Stomach (tissue), 4 donors: ENCODE results near the gene PAK6.

ENCODE experiments used
- EP300 ChIP-seq: sonication (generic); formaldehyde crosslinking; IDR thresholded peaks from one replicate; pipeline ENCODE4 v1.6.1; 2017; ENCODE audit warnings: antibody characterized with exemption
- POLR2A ChIP-seq, 4 donors: fragments of 450-650 bp; IDR thresholded peaks; one replicate each; pipeline ENCODE4 v1.6.1; 2016; ENCODE audit warnings: antibody characterized with exemption in 4 of 4, control low read depth in 2 of 4, mild to moderate bottlenecking in 1 of 4, moderate library complexity in 1 of 4
- TF ChIP-seq, protein P1 (sequence below), 7 experiments: fragments of 450-650 bp in 4 of 7; fragments of 200-600 bp in 3 of 7; sonication (generic) in 3 of 7; IDR thresholded peaks; one replicate each; pipeline ENCODE4 v1.5.1; 2016 to 2019; ENCODE audit warnings: antibody characterized with exemption in 7 of 7, control low read depth in 2 of 7, mild to moderate bottlenecking in 1 of 7

DNA sequence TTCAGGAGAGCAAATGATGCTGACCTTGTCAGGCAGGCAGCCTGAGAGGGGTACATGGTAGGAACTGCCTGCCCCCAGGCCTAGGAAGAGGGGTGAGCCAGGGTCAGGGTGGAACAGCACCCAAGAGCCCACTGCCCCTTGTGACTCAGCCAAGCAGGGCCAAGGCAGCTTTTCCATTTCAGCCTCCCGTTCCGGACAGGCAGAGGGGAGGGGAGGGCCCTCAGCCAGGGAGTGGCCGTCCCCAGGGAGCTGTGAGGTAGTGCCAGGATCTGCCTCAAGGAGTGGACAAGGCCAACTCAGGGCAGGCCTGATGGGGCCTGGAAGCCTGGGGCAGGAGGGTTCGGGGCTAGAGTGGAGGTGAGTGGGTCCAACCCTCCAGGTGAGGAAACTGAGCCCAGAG lies 49.1 kb downstream of the PAK6 start:
- TF ChIP-seq POLR2A (IDR thresholded peaks at IDR 0.05): no peak
- TF ChIP-seq, protein P1, sequence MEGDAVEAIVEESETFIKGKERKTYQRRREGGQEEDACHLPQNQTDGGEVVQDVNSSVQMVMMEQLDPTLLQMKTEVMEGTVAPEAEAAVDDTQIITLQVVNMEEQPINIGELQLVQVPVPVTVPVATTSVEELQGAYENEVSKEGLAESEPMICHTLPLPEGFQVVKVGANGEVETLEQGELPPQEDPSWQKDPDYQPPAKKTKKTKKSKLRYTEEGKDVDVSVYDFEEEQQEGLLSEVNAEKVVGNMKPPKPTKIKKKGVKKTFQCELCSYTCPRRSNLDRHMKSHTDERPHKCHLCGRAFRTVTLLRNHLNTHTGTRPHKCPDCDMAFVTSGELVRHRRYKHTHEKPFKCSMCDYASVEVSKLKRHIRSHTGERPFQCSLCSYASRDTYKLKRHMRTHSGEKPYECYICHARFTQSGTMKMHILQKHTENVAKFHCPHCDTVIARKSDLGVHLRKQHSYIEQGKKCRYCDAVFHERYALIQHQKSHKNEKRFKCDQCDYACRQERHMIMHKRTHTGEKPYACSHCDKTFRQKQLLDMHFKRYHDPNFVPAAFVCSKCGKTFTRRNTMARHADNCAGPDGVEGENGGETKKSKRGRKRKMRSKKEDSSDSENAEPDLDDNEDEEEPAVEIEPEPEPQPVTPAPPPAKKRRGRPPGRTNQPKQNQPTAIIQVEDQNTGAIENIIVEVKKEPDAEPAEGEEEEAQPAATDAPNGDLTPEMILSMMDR (IDR thresholded peaks at IDR 0.05): no peak
- TF ChIP-seq EP300: no peak
